KOPT-K1 (cell line): ENCODE measurements around the gene RNU2-63P.

Experiments
- H3K27ac ChIP-seq: fragments of 200-600 bp; sonication (generic); 2 replicates; pipeline ENCODE4 v1.5.1; 2016; ENCODE audit warnings: antibody characterized with exemption, mild to moderate bottlenecking, low read depth, low read length; ENCODE audit not compliant: poor library complexity, severe bottlenecking
- H3K36me3 ChIP-seq: fragments of 200-600 bp; sonication (generic); 2 replicates; pipeline ENCODE4 v1.5.1; 2017; ENCODE audit warnings: antibody characterized with exemption, mild to moderate bottlenecking, low read length, moderate library complexity; ENCODE audit not compliant: insufficient read depth
- H3K9me3 ChIP-seq: fragments of 200-600 bp; sonication (generic); 2 replicates; pipeline ENCODE4 v1.5.1; 2017; ENCODE audit warnings: antibody characterized with exemption, low read length, mild to moderate bottlenecking; ENCODE audit not compliant: insufficient read depth, poor library complexity, severe bottlenecking

Gene RNU2-63P

GRCh38 chr2:88016086-88016959 is at the start of gene RNU2-63P:
Gene RNU2-63P, minus strand, starts transcription at chr2:88016547.
- H3K36me3 ChIP-seq: no peaks in the 10 kb centered on the region; the same call in 1 of the 2 replicates
- peak within 1 kb of the TSS; percentile 100 for H3K27ac ChIP-seq
- H3K9me3 ChIP-seq: peaks cover 14% of the 10 kb centered on the region

- H3K9me3 ChIP-seq: no peaks in the 10 kb centered on the region
- no peaks in the 10 kb centered on the region for H3K36me3 ChIP-seq
- no peak overlapping the region for H3K27ac ChIP-seq
Observed at GRCh38 chr2:88061295-88061694, 44.9 kb upstream of the RNU2-63P start.

- Histone ChIP-seq H3K9me3 (no peaks in the 10 kb centered on the region), H3K36me3 (no peaks in the 10 kb centered on the region), H3K27ac (no peak overlapping the region)
Observed at GRCh38 chr2:88060907-88061275, 44.5 kb upstream of the RNU2-63P start.

GRCh38 chr2:88059979-88060906 is 43.9 kb upstream of the RNU2-63P start:
- no peaks in the 10 kb centered on the region for H3K36me3 ChIP-seq
- H3K27ac ChIP-seq: no peak overlapping the region
- no peaks in the 10 kb centered on the region for H3K9me3 ChIP-seq

- H3K27ac ChIP-seq: no peak overlapping the region
- H3K36me3 ChIP-seq: peaks cover 4% of the 10 kb centered on the region; the same call in 1 of the 2 replicates
- H3K9me3 ChIP-seq: no peaks in the 10 kb centered on the region
Observed at GRCh38 chr2:88058191-88058590, 41.8 kb upstream of the RNU2-63P start.

- H3K9me3 ChIP-seq: no peaks in the 10 kb centered on the region
- peaks cover 11% of the 10 kb centered on the region for H3K36me3 ChIP-seq
- no peak overlapping the region for H3K27ac ChIP-seq
Observed at GRCh38 chr2:88057437-88057844, 41.1 kb upstream of the RNU2-63P start.

GRCh38 chr2:88055371-88056128 is 39.2 kb upstream of the RNU2-63P start, which contains the start of gene KRCC1:
Gene KRCC1, minus strand, starts transcription at chr2:88055783. Its CDS starts 27,220 bp downstream, at chr2:88028563.
- no peaks in the 10 kb centered on the region for H3K9me3 ChIP-seq
- H3K27ac ChIP-seq: peak within 1 kb of the TSS; percentile 93
- H3K36me3 ChIP-seq: peaks cover 20% of the 10 kb centered on the region

GRCh38 chr2:88054782-88055370 is 38.5 kb upstream of the RNU2-63P start:
- Histone ChIP-seq H3K27ac (peak overlapping the region; percentile 93), H3K9me3 (no peaks in the 10 kb centered on the region), H3K36me3 (peaks cover 20% of the 10 kb centered on the region)

GRCh38 chr2:88053934-88054781 is 37.8 kb upstream of the RNU2-63P start:
- H3K9me3 ChIP-seq: no peaks in the 10 kb centered on the region
- peak overlapping the region; percentile 93 for H3K27ac ChIP-seq
- H3K36me3 ChIP-seq: peaks cover 20% of the 10 kb centered on the region

- Histone ChIP-seq H3K27ac (no peak overlapping the region), H3K9me3 (no peaks in the 10 kb centered on the region), H3K36me3 (peaks cover 24% of the 10 kb centered on the region)
Observed at GRCh38 chr2:88053296-88053695, 36.9 kb upstream of the RNU2-63P start.

- Histone ChIP-seq H3K36me3 (peaks cover 24% of the 10 kb centered on the region), H3K27ac (no peak overlapping the region), H3K9me3 (no peaks in the 10 kb centered on the region)
Observed at GRCh38 chr2:88051792-88052191, 35.4 kb upstream of the RNU2-63P start.

- Histone ChIP-seq H3K36me3 (peaks cover 24% of the 10 kb centered on the region), H3K9me3 (no peaks in the 10 kb centered on the region), H3K27ac (no peak overlapping the region)
Observed at GRCh38 chr2:88049622-88050021, 33.3 kb upstream of the RNU2-63P start.

GRCh38 chr2:88048541-88048940 is 32.2 kb upstream of the RNU2-63P start:
- peaks cover 24% of the 10 kb centered on the region for H3K36me3 ChIP-seq
- no peaks in the 10 kb centered on the region for H3K9me3 ChIP-seq
- H3K27ac ChIP-seq: no peak overlapping the region
